Thoracic aorta (tissue), 2 donors: ENCODE results near the gene MLXIP. TPM values are rescaled to one million over a fixed set of nuclear protein-coding genes. Genes with fewer than 3 reads are reported as not detected.

Source experiments
- ATAC-seq: fragments of 150-250 bp; one replicate; pipeline ENCODE4 v1.8.0; 2017; ENCODE audit warnings: low read depth; ENCODE audit not compliant: insufficient number of reproducible peaks, low FRiP score
- DNase-seq: peaks from one replicate; pipeline ENCODE4 v3.0.0-alpha.2; 2020; ENCODE audit warnings: low spot score
- H3K27ac ChIP-seq, 2 donors: fragments of 200-600 bp; sonication (generic); 1 replicate in 1 of 2; 2 replicates in 1 of 2; pipeline ENCODE4 v1.5.1; 2016; ENCODE audit warnings: mild to moderate bottlenecking in 2 of 2, moderate library complexity in 2 of 2
- H3K27me3 ChIP-seq: fragments of 200-600 bp; sonication (generic); replicated peaks from 2 replicates; pipeline ENCODE4 v1.6.0; 2016; ENCODE audit warnings: mild to moderate bottlenecking; ENCODE audit not compliant: insufficient read depth
- H3K36me3 ChIP-seq: fragments of 200-600 bp; sonication (generic); one replicate; pipeline ENCODE4 v1.5.1; 2016
- H3K4me1 ChIP-seq, 2 donors: fragments of 200-600 bp; sonication (generic); 1 replicate in 1 of 2; 2 replicates in 1 of 2; pipeline versions ENCODE4 v1.5.1 to v1.6.0; 2016; ENCODE audit warnings: low read depth in 2 of 2, mild to moderate bottlenecking in 1 of 2; ENCODE audit not compliant: control insufficient read depth in 1 of 2
- H3K4me3 ChIP-seq: fragments of 200-600 bp; sonication (generic); 2 replicates; pipeline ENCODE4 v1.5.1; 2016; ENCODE audit warnings: mild to moderate bottlenecking
- H3K9me3 ChIP-seq: fragments of 200-600 bp; sonication (generic); 2 replicates; pipeline ENCODE4 v1.5.1; 2016
- total RNA-seq, 2 donors: library from RNA; depleted of rRNA; stranded (reverse); fragments of >200 nt; gene quantifications; one replicate each; pipeline versions ENCODE4 v1.1.0 to v1.2.3, GENCODE V29; 2016
- TF ChIP-seq, protein P1 (sequence below): fragments of 200-600 bp; sonication (generic); IDR thresholded peaks from one replicate; pipeline ENCODE4 v1.5.1; 2019; ENCODE audit warnings: antibody characterized with exemption

The MLXIP gene
- total RNA-seq, 2 donors from 2014 or later = 35.5 to 50.3 TPM

DNA sequence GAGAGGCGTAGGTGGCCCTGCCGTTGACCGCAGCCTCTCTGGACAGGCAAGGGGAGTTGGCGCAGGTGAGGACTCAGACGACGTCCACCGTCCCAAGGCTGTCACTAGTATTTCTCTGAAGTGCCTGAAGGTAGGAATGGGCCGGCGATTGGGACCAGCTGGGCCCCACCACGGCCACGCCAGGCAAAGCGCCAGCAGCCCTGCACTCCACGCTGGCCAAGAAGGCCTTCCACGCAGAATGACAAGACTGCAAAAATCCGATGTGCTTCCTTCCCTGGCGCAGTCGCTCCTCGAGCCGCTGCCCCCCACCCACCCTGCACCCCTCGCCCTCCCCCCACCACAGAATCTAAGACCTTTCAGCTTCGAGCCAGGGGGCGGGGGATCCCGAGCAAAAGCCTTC lies 17.3 kb upstream of the MLXIP start:
- Histone ChIP-seq H3K9me3 (no peaks in the 10 kb centered on the region), H3K4me3 (no peak overlapping the region), H3K36me3 (peaks cover 18% of the 10 kb centered on the region), H3K27me3 (no peaks in the 10 kb centered on the region), H3K4me1 (peaks cover 15 to 34% of the 10 kb centered on the region in 2 donors), H3K27ac (no peak overlapping the region)
- DNase-seq (no peak), ATAC-seq (no peak)
- TF ChIP-seq, protein P1, sequence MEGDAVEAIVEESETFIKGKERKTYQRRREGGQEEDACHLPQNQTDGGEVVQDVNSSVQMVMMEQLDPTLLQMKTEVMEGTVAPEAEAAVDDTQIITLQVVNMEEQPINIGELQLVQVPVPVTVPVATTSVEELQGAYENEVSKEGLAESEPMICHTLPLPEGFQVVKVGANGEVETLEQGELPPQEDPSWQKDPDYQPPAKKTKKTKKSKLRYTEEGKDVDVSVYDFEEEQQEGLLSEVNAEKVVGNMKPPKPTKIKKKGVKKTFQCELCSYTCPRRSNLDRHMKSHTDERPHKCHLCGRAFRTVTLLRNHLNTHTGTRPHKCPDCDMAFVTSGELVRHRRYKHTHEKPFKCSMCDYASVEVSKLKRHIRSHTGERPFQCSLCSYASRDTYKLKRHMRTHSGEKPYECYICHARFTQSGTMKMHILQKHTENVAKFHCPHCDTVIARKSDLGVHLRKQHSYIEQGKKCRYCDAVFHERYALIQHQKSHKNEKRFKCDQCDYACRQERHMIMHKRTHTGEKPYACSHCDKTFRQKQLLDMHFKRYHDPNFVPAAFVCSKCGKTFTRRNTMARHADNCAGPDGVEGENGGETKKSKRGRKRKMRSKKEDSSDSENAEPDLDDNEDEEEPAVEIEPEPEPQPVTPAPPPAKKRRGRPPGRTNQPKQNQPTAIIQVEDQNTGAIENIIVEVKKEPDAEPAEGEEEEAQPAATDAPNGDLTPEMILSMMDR = no peak

DNA sequence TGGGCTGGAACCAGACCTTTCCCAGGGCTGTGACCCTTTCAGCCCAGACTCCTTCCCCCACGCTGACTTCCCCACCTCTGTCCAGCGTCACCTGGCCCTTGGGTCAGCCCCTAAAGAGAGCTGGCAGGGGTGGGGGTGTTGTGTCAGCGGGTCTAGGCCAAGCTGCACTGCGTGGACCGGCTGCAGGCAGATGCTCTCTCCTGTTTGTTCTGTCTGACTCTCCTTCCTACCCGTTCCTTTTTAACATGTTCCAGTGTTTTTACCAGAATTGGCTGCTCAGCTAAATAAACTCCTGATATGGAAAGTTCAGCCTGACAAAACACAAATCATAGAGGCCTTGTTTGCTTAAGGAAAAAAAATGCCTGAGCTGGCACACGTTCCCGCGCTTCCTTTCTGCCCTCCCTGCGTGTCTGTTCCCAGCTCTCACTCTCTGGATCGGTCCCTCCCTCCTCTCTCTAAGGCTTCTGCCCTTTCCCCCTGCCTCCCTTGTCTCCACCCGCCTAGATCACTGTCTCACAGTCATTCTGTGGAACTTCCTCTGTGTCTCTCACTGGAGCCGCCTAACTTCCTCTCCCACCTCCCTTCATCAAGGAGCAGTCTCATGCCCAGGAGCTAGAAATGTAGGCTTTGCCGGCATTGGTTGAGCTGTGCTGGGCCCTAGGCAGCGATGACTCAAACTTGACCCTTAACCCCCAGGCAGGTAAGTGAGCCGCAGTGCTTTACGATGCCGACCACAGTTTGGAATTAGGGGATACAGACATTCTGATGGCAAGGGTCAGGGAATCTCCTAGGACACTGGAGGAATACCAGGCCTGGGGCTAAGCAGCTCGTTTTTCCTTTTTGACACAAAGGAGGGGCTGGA lies 15.5 kb upstream of the MLXIP start:
- Histone ChIP-seq H3K9me3 (no peaks in the 10 kb centered on the region), H3K27ac (peak overlapping the region; percentile 87 to 89), H3K27me3 (no peaks in the 10 kb centered on the region), H3K4me3 (peak overlapping the region; percentile 31), H3K4me1 (peaks cover 15 to 42% of the 10 kb centered on the region in 2 donors), H3K36me3 (peaks cover 8% of the 10 kb centered on the region)
- no peak for DNase-seq
- ATAC-seq = peak; percentile 59
- TF ChIP-seq, protein P1 = no peak

DNA sequence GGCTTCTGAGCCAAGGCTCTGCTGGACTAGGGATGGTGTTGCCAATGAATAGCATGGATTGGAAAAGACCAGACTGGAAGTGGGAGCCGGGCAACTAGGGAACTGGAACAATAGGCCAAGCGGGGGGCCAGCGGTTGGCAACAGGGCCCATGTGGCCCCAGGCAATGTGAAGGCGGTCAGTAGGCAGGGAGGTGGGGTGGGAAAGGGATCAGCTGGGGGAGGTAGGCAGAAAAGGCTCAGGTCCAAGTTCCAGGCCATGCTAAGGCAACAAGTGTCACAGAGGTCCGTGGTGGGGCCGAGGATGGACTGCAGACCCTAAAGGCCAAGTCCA lies 14.9 kb upstream of the MLXIP start:
- no peaks in the 10 kb centered on the region for H3K27me3 ChIP-seq
- no peak for ATAC-seq
- peak overlapping the region; percentile 31 for H3K4me3 ChIP-seq
- H3K36me3 ChIP-seq = peaks cover 8% of the 10 kb centered on the region
- H3K9me3 ChIP-seq = no peaks in the 10 kb centered on the region
- DNase-seq = no peak
- H3K27ac ChIP-seq = peak overlapping the region; percentile 87 to 89
- TF ChIP-seq, protein P1 = no peak
- peaks cover 15 to 47% of the 10 kb centered on the region in 2 donors for H3K4me1 ChIP-seq

DNA sequence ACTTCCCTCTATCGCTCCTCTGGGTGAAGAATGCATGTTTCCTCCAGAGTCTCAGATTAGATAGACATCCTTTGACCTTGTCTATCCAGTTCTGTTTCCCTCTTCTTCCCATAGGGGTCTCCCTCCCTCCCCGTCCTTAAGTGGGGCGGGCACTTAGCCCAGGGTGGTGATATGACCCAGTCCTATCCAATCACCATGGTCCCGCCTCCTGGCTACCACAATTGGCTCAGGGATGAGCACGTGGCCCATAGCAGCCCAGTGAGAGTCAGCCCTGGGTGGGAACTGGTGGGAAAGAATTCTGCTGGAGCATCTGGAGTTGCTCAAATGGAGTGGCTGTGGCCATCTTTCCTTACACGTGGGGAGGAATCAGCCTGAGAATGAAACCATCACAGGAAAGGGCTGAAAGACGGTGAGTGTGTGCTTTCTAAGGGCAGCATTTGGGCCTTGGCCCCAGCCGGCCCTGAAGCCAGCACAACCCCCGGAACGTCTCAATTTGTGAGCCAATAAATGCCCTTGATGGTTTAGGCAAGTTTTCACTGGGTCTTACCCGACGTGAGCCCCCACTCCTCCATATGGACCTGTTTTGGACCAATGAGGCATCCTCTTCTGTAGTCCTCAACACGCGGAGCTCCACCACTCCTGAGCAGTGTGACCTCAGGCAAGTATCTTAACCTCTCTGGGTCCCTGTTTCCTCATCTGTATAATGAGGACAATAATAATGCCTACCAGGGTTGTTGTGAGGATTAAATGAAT lies 14.4 kb upstream of the MLXIP start:
- ATAC-seq = no peak
- Histone ChIP-seq H3K4me3 (no peak overlapping the region), H3K27ac (peak overlapping the region; percentile 87 to 89), H3K36me3 (peaks cover 4% of the 10 kb centered on the region), H3K27me3 (no peaks in the 10 kb centered on the region), H3K4me1 (peaks cover 15 to 47% of the 10 kb centered on the region in 2 donors), H3K9me3 (no peaks in the 10 kb centered on the region)
- TF ChIP-seq, protein P1 = no peak
- no peak for DNase-seq
